Left ventricle myocardium inferior (tissue), 1 donor: ENCODE results near the gene DISP3. TPM values are rescaled to one million over a fixed set of nuclear protein-coding genes. Genes with fewer than 3 reads are reported as not detected.

ENCODE experiments used
- DNase-seq: peaks from one replicate; pipeline ENCODE4 v3.0.0-alpha.2; 2020
- H3K27ac ChIP-seq: fragments of 200-600 bp; replicated peaks from 2 replicates; pipeline ENCODE4 v1.8.0; 2021
- H3K27me3 ChIP-seq: fragments of 200-600 bp; 2 replicates; pipeline ENCODE4 v1.8.0; 2021; ENCODE audit warnings: low read depth
- H3K36me3 ChIP-seq: fragments of 200-600 bp; 2 replicates; pipeline ENCODE4 v1.8.0; 2021
- H3K4me1 ChIP-seq: fragments of 200-600 bp; 2 replicates; pipeline ENCODE4 v1.8.0; 2021
- H3K4me3 ChIP-seq: fragments of 200-600 bp; 2 replicates; pipeline ENCODE4 v1.8.0; 2021; ENCODE audit warnings: mild to moderate bottlenecking, moderate library complexity
- H3K9me3 ChIP-seq: fragments of 200-600 bp; replicated peaks from 2 replicates; pipeline ENCODE4 v1.8.0; 2021
- CTCF ChIP-seq: fragments of 200-600 bp; IDR thresholded peaks from 2 replicates; pipeline ENCODE4 v1.8.0; 2021; ENCODE audit warnings: antibody characterized with exemption, mild to moderate bottlenecking, borderline replicate concordance
- intact Hi-C: fragments of 100-400 bp; cut with micrococcal nuclease; formaldehyde crosslinking; loops from one replicate; pipeline ENCODE4 v1.11.0; 2022
- total RNA-seq: library from RNA; stranded (reverse); fragmentation: NEBNext Ultra II Directional; extraction: Animal tissue kit (Norgen Biotek cat#: 25700); gene quantifications from one replicate; pipeline ENCODE4 v1.2.1, GENCODE V29; 2021
- donor health status: DM: no; HTN: yes; CAD: no; lungs with severe emphysema.

Gene DISP3
- total RNA-seq, 1 donor from 2014 or later = not detected

GRCh38 chr1:11567244-11568065, 88.5 kb downstream of the DISP3 start:
- TF ChIP-seq CTCF = no peak
- Histone ChIP-seq H3K27ac (no peak overlapping the region), H3K36me3 (no peaks in the 10 kb centered on the region), H3K4me3 (no peak overlapping the region), H3K27me3 (peaks cover 91% of the 10 kb centered on the region), H3K9me3 (no peaks in the 10 kb centered on the region), H3K4me1 (peaks cover 11% of the 10 kb centered on the region)
- intact Hi-C loops = no loop called here
- DNase-seq = no peak

- Histone ChIP-seq H3K4me3 (no peak overlapping the region), H3K36me3 (no peaks in the 10 kb centered on the region), H3K27ac (no peak overlapping the region), H3K9me3 (no peaks in the 10 kb centered on the region), H3K27me3 (peaks cover 79% of the 10 kb centered on the region), H3K4me1 (peaks cover 11% of the 10 kb centered on the region)
- intact Hi-C loops = no loop called here
- DNase-seq = no peak
- TF ChIP-seq CTCF = no peak
Observed at GRCh38 chr1:11568687-11569086, 89.7 kb downstream of the DISP3 start.

- Histone ChIP-seq H3K4me1 (peaks cover 11% of the 10 kb centered on the region), H3K4me3 (no peak overlapping the region), H3K9me3 (no peaks in the 10 kb centered on the region), H3K27me3 (peaks cover 70% of the 10 kb centered on the region), H3K36me3 (no peaks in the 10 kb centered on the region), H3K27ac (no peak overlapping the region)
- intact Hi-C loops = no loop called here
- TF ChIP-seq CTCF = no peak
- no peak for DNase-seq
Observed at GRCh38 chr1:11569551-11569950, 90.6 kb downstream of the DISP3 start.

GRCh38 chr1:11569954-11570353, 91.0 kb downstream of the DISP3 start:
- H3K4me1 ChIP-seq = peaks cover 11% of the 10 kb centered on the region
- H3K36me3 ChIP-seq = no peaks in the 10 kb centered on the region
- DNase-seq = no peak
- H3K9me3 ChIP-seq = no peaks in the 10 kb centered on the region
- H3K27me3 ChIP-seq = peaks cover 66% of the 10 kb centered on the region
- no peak overlapping the region for H3K27ac ChIP-seq
- TF ChIP-seq CTCF = no peak
- intact Hi-C loops = no loop called here
- H3K4me3 ChIP-seq = no peak overlapping the region

- no peak for DNase-seq
- Histone ChIP-seq H3K27me3 (peaks cover 59% of the 10 kb centered on the region), H3K4me1 (peaks cover 11% of the 10 kb centered on the region), H3K36me3 (no peaks in the 10 kb centered on the region), H3K9me3 (no peaks in the 10 kb centered on the region), H3K27ac (no peak overlapping the region), H3K4me3 (no peak overlapping the region)
- no peak for TF ChIP-seq CTCF
- intact Hi-C loops = no loop called here
Observed at GRCh38 chr1:11570821-11571380, 91.9 kb downstream of the DISP3 start.
